CMK (cell line): Measurements from ENCODE around the gene RASAL2.
"Not testable (repeated sequence)": the region's sequence is repeated elsewhere in the genome, so short reads cannot be mapped to it uniquely, and the experiment has no call there.

ENCODE experiments used
- DNase-seq: peaks from one replicate; pipeline ENCODE4 v3.0.0-alpha.2; 2010; ENCODE audit warnings: low read depth

RASAL2 gene

GRCh38 chr1:178283409-178283808 lies 189.5 kb downstream of the RASAL2 start:
- no peak for DNase-seq

GRCh38 chr1:178284058-178284457 lies 190.2 kb downstream of the RASAL2 start:
- no peak for DNase-seq

DNA sequence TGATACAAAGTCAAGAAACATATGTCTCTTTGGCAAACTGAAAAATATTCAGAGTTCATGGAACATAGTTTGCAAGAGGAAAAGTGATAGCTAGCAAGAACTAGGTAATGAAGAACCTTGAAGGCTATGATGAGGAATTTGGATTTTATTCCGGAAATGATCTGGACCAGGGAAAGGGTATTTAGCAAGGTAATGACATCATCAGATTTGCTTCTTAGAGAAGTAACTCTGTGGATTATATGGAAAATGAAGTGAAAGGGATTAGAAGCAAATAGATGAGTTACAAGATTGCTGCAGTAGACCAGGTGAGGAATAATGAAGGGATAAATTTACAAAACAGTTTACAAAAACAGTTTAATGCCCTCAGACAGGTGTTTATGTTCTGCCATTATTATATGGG lies 197.3 kb downstream of the RASAL2 start:
- DNase-seq: no peak

- no peak for DNase-seq
Observed at GRCh38 chr1:178294654-178295053, 200.8 kb downstream of the RASAL2 start.

GRCh38 chr1:178300352-178300699 lies 206.4 kb downstream of the RASAL2 start:
- DNase-seq: no peak

GRCh38 chr1:178301141-178301540 lies 207.2 kb downstream of the RASAL2 start:
- DNase-seq: no peak

DNA sequence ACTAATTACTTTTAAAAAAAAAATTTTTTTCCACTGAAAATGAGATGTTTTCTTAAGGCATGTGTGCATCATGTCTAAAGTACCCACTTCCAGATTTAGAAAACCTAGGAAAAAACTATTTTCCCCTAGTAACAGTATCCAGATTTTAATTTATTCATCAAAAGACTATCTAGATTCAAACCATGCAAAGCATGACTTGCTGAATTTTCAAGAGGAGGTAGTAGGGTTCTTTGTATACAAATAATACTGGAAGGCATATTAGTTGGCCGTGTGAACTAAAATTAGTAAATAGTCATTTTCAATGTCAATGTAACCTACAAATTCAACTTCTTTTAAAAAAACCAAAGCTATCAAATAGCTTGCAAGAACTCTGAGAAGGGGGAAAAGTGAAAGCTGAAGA lies 213.4 kb downstream of the RASAL2 start:
- DNase-seq: no peak

GRCh38 chr1:178308438-178308837 lies 214.5 kb downstream of the RASAL2 start:
- no peak for DNase-seq

DNA sequence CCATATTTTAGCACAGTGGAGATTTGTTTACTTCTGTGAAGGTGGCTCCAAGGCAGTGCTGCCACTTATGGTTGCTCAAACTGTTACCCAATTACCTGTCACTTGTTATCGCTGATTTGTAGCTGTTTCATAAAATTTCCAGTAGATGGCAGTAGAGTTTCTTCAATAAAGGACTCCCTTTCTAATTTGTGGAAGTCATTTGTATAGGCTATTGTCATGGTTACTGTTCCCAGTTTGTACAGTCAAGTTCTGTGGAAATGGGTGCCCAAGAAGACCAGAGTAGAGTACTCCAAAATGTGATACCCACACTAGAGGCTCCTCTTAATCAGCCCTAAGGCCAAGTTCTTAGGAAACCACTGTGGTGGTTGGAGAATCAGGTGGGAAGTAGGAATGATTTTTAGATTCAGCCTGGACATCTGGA lies 216.8 kb downstream of the RASAL2 start:
- DNase-seq: peak; percentile 32

DNA sequence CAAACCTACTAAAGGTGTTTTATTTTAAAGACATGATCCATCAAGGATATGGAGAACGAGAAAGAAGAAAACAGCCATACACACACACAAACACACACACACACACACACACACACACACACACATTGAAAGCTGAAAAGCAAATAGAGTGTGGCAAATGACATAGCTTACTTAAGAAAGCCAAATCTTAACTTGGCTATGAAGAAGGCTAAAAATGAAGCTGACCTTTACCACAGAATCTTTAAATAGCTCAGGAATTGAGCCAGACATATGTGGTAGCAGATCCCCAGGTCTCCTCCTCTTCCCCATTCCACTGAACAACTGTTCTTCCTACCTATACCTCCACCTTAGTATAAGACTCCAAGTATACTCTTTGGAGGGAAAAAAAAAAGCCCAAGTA lies 217.3 kb downstream of the RASAL2 start:
- no peak for DNase-seq

DNA sequence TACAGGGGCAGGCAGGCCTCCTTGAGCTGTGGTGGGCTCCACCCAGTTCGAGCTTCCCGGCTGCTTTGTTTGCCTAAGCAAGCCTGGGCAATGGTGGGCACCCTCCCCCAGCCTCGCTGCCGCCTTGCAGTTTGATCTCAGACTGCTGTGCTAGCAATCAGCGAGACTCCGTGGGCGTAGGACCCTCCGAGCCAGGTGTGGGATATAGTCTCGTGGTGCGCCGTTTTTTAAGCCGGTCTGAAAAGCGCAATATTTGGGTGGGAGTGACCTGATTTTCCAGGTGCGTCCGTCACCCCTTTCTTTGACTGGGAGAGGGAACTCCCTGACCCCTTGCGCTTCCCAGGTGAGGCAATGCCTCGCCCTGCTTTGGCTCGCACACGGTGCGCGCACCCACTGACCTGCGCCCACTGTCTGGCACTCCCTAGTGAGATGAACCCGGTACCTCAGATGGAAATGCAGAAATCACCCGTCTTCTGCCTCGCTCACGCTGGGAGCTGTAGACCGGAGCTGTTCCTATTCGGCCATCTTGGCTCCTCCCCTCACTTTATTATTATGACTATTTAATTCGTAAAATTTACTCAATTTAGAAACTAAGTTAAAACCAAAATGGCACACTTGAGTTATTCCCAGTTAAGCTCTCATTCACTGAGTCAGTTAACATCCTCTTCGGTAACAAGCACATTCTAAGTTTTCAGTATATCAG lies 226.5 kb downstream of the RASAL2 start:
- not testable (repeated sequence) for DNase-seq

GRCh38 chr1:178323067-178323466 lies 229.2 kb downstream of the RASAL2 start:
- no peak for DNase-seq

DNA sequence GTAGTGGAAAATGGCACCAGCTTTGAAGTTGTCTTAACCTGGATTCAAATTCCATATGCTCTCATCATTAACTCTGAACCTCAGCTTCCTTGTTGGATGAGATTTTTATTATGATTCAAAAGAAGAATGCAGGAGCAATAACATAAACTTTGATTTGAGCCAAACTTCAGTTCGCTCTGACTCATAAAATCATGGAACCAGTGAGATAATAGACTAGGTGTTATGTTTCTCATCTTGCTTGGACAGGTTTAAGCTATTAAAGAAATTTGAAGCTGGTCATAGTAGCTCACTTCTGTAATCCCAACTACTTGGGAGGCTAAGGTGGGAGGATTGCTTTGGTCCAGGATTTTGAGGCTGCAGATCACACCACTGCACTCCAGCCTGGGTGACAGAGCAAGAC lies 230.1 kb downstream of the RASAL2 start:
- no peak for DNase-seq

DNA sequence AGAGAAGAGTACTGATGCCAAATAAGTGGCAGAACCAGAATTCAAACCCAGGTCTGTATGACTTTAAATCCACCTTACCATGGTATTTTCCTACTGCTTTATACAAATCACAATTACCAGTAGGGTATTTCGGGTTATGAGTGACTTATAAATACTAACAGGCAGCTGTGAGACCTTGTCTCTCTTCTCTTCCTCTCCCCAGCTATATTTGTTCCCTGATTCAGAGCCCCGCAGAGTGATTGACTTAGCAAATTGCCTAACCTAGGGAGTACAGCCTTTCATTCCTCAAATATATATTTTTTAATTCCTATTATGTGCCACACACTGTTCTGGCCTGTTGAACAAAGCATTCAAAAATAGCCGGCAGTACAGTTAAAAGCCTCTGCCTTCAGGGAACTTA lies 234.8 kb downstream of the RASAL2 start:
- no peak for DNase-seq

DNA sequence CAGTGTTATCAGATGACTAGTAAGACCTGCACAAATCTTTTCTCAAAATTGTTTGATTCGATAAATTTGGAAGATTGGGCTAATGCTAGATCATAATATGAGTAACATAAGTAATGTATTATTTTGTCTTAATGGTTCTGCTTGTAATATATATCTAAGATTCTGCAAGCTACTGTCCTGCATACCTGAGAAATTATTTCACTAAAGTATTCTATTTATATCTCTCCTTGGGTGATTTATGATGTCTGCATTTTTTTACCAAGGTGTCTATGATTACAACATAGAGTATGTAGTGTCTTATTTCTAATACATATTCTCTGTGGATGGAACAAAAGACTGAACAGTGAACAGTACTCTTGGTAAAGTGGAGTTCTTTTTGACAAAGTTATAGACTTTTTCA lies 236.2 kb downstream of the RASAL2 start:
- no peak for DNase-seq

GRCh38 chr1:178330848-178331497 lies 237.1 kb downstream of the RASAL2 start:
- no peak for DNase-seq

- no peak for DNase-seq
Observed at GRCh38 chr1:178335426-178335825, 241.5 kb downstream of the RASAL2 start.

DNA sequence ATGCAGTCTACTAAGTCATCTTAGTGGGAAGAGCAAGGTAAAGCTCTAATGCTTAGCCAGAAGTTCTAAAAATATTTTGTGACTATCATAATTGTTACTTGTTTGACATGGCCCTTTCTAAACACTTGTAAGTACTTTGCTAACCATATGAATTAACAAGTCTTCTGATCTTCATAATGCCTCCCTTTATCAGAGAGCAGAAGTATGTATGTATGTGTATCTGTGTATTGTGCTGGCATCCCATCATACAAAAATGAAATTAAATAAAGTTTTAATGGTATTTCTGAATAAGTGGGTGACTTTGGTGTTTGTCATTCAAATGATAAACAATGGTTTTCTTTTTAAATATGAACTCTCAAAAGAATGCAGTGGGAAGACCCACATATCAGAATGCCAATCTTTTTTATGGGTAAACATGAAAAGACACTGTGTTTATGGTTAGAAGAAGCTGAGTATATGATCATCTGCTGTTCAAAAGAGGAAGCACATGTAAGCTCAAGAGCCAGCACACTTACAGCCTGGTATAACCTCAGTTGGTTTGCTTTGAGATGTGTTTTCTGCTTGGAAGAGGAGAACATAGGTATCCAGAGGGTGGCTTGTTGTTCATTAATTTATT lies 243.3 kb downstream of the RASAL2 start:
- no peak for DNase-seq

DNA sequence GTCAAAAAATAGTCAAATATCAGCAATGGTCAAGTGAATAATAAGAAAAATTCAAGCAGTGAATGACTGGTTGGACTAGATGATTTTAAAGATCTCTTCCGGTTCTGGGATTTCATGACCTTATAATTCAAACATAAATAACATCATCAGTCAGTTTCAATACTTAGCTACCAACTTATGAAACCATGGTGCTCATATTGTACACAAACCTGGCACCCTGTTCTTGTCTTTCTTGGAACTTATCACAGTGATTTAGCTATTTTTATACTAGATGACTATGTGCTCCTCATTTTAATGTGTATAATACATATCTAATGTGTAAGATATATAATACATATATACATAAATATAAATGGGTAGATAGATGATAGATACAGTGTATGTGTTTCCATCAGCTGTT lies 245.9 kb downstream of the RASAL2 start:
- DNase-seq: no peak

DNA sequence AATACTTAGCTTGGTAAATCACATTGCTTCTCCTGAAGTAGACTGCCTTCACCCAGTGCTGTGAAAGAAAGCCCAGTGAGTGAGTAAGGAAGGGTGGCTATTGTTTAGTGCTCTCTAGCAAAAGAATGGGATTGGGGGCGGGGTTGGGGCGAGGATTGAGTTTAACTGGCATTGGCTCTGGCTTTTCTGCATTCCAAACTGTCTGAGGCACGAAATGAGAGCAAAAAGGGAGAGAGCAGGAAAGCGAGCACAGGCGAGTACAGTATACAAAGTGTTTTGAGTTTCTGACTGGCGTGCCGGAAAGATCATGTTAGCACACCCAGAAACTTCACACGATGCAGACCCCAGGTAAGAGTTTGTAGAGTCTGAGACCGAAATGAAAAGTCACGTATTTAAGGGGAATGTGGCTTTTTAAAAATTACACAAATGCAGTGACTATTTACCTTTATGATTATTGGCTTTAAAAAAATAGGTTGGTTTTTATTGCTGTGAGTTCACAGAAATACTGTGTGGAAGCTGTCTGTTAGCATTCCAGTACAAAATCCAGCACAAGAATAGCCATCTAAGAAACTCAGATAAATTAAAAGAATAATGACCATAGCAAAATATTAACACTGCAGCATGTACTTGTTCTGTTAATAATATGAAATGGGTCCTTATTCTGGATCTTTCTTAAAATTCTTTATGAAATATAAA lies 247.5 kb downstream of the RASAL2 start:
- DNase-seq: no peak

DNA sequence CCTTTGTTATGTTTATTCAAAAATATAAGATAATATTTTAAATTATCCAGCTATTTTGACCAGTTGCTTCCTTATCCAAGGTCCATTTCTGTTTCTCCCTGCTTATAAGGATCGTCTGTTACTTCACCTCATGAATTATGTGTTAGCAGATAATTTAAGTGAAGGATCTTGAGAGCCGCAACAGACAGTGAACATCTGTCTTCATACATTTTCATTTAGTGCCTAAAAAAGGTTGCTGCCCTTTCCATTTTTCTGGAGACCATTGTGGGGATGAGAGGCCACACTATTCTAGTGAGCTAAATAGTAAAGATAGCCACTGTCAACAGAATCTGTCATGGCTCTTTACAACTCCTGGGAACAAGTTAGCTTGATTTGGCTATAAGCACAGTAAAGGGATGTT lies 248.8 kb downstream of the RASAL2 start:
- DNase-seq: no peak

GRCh38 chr1:178344513-178345091 lies 250.7 kb downstream of the RASAL2 start:
- no peak for DNase-seq

- DNase-seq: no peak
Observed at GRCh38 chr1:178345238-178345637, 251.3 kb downstream of the RASAL2 start.
